NB4 (cell line): ENCODE measurements around the gene ADGRL2.
"Not testable (repeated sequence)": the region's sequence is repeated elsewhere in the genome, so short reads cannot be mapped to it uniquely, and the experiment has no call there.

Source experiments
- DNase-seq: peaks from one replicate; pipeline ENCODE4 v3.0.0; 2010; ENCODE audit warnings: low read depth
- H3K4me3 ChIP-seq: one replicate; pipeline ENCODE4 v1.5.1; 2011; ENCODE audit warnings: mild to moderate bottlenecking, low read depth, low read length, moderate library complexity
- MYC ChIP-seq: IDR thresholded peaks from 2 replicates; pipeline ENCODE4 v1.6.1; 2011; ENCODE audit warnings: low read depth, low read length
- POLR2A ChIP-seq: IDR thresholded peaks from 2 replicates; pipeline ENCODE4 v1.6.1; 2011; ENCODE audit warnings: mild to moderate bottlenecking; ENCODE audit not compliant: insufficient read length; ENCODE audit errors: extremely low read depth
- TF ChIP-seq, protein P1 (sequence below): IDR thresholded peaks from 2 replicates; pipeline ENCODE4 v1.6.1; 2011; ENCODE audit warnings: low read depth, low read length
- TF ChIP-seq, protein P2 (sequence below): IDR thresholded peaks from one replicate; pipeline ENCODE4 v1.5.1; 2012; ENCODE audit warnings: low read depth, low read length

ADGRL2 gene

DNA sequence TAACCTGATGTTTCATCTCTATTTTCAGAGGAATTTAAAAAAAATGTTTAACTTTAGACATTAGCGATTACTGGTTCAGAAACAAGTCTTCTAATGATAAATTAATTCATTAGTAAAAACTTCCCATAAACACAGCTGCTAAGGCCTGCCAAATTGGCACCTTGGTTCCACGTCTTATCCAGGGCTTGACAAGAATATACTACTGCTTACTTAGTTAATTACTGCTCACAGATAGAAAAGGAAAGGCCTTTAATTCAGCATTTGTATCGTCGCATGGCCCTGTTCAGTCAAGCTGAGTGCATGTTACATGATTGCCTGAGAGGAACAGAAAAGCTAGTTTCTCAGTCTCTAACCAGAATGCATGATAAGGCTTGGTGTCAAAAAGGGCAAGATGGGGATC lies 84.6 kb downstream of the ADGRL2 start:
- no peak for DNase-seq
- TF ChIP-seq POLR2A, result no peak
- TF ChIP-seq, protein P1, sequence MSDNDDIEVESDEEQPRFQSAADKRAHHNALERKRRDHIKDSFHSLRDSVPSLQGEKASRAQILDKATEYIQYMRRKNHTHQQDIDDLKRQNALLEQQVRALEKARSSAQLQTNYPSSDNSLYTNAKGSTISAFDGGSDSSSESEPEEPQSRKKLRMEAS, result no peak
- H3K4me3 ChIP-seq, result no peak overlapping the region

DNA sequence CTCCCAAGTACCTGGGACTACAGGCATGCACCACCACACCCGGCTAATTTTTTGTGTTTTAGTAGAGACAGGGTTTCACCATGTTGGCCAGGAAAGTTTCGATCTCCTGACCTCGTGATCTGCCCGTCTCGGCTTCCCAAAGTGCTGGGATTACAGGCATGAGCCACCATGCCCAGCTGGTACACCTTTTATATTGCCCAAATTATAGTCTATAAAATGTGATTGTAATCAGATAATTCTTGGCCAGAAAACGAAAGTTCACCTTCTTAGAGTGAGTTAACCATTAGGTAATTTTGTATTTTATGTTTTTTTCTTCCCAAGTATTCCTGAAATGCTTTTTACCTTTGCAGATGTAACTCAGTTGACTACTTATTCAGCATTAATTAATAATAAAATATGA lies 85.6 kb downstream of the ADGRL2 start:
- H3K4me3 ChIP-seq, DNase-seq: not testable (repeated sequence)

DNA sequence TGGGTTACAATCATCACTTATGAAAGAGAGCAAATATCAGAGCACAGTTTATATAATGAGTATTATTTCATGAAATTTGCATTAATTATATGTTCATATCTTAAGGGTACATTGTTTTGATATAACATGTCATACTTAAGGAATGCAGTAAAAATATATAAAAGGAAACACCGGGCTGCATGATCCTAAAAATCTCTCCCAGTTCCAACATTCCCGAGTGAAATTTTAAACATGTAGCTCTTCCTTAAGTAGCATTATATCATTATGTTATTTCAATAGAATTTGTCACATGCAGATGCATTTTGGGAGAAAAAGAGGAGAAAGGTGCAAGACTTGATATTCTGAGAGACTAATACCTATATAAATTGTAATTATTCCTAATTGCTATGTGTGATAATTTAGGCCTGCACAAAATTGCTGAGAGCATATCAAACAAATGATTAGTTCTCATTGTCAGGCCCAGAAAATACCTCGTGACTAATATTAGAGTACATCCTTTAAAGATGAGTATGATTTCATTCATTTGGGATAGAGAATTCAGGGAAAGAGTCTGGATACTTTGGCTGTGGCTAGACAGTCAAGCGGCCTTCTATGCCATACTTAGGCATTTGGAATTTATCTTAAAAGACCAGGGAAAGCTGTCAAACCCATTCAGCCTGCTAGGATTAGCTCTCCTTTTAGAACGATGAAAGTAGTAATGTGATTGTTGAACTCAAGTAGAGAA lies 86.8 kb downstream of the ADGRL2 start:
- DNase-seq, result no peak
- H3K4me3 ChIP-seq, result no peak overlapping the region
- TF ChIP-seq, protein P2, sequence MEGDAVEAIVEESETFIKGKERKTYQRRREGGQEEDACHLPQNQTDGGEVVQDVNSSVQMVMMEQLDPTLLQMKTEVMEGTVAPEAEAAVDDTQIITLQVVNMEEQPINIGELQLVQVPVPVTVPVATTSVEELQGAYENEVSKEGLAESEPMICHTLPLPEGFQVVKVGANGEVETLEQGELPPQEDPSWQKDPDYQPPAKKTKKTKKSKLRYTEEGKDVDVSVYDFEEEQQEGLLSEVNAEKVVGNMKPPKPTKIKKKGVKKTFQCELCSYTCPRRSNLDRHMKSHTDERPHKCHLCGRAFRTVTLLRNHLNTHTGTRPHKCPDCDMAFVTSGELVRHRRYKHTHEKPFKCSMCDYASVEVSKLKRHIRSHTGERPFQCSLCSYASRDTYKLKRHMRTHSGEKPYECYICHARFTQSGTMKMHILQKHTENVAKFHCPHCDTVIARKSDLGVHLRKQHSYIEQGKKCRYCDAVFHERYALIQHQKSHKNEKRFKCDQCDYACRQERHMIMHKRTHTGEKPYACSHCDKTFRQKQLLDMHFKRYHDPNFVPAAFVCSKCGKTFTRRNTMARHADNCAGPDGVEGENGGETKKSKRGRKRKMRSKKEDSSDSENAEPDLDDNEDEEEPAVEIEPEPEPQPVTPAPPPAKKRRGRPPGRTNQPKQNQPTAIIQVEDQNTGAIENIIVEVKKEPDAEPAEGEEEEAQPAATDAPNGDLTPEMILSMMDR, result no peak
- TF ChIP-seq MYC, result no peak
- TF ChIP-seq POLR2A, result no peak
- TF ChIP-seq, protein P1, result no peak

DNA sequence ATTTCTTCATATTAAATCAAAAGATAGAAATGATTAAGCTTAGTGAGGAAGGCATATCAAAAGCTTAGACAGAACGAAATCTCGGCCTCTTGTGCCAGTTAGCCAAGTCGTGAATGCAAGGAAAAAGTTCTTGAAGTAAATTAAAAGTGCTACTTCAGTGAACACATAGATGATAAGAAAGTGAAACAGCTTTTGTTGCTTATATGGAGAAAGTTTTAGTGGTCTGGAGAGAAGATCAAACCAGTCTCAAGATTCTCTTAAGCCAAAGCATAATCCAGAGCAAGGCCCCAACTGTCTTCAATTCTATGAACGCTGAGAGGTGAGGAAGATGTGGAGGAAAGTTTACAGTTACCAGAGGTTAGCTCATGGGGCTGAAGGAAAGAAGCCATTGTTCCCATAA lies 88.4 kb downstream of the ADGRL2 start:
- TF ChIP-seq, protein P2, result no peak
- TF ChIP-seq MYC, result no peak
- no peak for DNase-seq
- no peak overlapping the region for H3K4me3 ChIP-seq

DNA sequence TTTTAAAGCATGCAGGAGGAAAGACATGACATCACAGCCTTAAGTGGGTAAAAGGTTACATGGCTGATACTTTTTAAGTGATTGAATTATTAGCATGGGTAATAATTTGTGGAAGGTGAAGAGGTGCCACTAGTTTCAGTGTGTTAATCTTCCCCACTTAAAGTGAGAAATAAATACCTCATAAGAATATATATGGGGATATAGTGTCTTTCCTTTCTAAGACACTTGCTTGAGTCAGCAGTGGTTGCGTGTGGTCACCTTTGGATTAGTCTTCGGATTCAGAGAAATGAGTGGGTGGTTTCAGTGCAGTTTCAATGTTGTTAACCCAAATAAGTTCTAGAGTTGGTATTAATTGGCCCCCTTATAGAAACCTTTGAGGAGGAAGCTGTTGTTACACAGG lies 94.1 kb downstream of the ADGRL2 start:
- DNase-seq, result no peak
- no peak for TF ChIP-seq MYC
- TF ChIP-seq, protein P1, result no peak
- TF ChIP-seq, protein P2, result no peak
- TF ChIP-seq POLR2A, result no peak
- H3K4me3 ChIP-seq, result no peak overlapping the region

DNA sequence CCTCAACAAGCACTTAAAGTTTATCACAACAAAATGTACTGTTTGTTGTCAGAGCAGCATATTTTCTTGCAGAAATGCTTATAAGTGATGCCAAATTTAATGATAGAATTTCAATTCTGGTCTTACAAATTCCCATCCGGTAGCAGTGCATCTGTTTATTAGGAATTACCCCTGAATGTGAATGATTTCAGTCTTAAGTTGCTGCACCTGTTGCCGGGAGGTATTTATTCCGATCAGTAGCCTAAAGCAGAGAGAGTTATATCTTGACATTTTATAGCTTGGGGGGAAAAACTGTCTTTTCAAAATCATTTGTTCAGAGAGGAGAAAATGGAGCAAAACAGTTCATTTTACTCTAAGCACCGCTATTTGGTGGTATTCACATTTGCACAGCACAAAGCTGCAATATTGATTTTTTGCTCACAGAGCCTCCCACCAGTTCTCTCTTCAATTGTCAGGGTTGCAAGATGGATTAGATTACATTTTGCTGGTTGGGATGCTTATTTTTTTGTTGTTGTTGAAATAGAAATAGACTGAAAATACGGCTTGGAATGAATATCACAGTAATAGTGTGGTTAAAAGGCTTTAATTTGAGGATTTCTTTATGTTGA lies 98.6 kb downstream of the ADGRL2 start:
- TF ChIP-seq, protein P2, result no peak
- TF ChIP-seq MYC (no peak), POLR2A (no peak)
- TF ChIP-seq, protein P1, result no peak
- no peak overlapping the region for H3K4me3 ChIP-seq
- DNase-seq, result no peak

DNA sequence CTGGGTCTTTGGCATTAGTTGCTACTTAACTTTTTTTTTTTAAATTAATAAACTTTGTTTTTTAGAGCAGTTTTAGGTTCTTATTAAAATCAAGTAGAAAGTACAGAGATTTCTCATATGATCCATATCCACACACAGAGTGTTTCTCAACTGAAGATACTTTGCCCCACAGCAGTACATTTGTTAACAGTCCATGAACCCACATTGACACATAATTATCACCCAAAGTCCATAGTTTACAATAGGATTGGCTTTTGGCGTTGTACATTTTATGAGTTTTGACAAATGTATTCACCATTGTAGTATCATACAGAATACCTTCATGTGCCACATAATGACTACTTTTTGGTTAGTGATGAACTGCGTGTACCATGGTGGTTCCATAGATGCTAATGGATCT lies 106.8 kb downstream of the ADGRL2 start:
- TF ChIP-seq MYC (no peak), POLR2A (no peak)
- TF ChIP-seq, protein P1, result no peak
- DNase-seq, result no peak
- H3K4me3 ChIP-seq, result no peak overlapping the region
